Measurements from ENCODE around the gene NVL.

Gene NVL

DNA sequence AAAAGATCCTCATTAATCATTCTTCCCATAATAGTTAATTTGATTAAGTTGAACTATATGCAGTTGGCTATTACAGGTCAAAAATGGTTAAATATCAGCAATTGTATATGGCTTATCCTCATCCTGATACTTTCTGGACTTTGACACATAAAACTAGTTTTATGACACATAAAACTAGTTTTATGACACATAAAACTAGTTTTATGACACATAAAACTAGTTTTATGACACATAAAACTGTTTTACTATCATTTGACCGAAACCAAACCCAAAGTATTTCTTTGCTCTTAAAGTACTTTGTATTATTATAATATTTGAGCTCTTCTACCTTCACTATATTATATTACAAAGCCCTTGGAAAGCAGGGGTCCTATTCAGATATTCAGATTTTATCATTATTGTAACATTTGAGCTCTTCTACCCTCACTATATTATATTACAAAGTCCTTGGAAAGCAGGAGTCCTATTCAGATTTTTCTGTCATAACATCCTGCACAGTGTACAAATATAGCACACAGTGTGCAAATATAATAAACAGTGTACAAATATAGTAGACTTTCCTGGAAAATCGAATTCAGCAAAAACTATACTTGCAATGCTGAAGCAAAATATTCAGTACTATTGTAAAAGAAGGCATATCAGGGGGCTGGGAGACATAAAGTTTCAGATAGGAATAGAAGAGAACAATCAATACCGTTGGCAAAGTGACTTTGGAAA is 53.0 kb downstream of the NVL start:
- DNase-seq = no peak

DNA sequence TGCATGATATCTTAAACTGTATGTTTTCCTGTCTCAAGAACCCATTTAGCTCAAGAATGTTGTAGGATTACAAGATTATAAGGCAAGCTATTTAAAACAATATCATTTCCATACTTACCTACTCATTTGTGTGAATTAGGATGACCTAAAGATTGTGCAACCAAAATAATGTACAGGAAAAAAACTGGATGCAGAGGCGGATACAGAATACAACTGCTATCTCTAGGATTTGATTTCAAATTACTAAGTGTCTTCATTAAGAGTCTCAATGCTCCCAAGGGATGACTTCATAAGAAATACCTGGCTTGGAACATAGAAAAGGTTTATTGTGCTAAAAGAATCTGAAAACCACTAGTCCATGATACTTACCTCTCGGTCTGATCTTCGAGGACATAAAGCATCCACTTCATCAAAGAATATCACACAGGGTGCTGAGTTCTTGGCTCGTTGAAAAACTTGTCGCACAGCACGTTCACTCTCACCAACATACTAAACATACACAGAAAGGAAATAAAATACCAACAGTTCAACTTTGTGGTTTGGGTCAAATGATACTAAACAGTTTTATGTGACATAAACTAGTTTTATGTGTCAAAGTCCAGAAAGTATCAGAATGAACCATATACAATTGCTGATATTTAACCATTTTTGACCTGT is 54.9 kb downstream of the NVL start:
- no peak for DNase-seq

DNA sequence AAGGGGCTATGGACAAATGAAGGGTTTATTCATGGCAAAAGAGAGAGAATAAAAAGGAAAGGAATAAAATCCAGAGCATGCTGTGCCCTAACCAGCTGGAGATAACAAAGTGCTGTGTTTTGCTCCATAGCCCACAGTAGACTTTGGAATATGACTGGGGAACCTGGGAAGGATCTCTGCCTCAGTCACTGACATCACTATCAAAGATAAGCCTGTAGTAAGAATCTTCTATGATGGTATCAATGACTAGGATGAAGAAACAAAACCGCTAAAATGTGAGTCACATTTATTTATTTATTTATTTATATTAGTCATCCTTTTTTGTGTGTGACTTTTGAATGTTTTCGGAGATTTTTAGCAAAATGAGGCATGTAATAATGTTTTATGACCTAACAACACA is 56.3 kb downstream of the NVL start:
- DNase-seq = no peak

DNA sequence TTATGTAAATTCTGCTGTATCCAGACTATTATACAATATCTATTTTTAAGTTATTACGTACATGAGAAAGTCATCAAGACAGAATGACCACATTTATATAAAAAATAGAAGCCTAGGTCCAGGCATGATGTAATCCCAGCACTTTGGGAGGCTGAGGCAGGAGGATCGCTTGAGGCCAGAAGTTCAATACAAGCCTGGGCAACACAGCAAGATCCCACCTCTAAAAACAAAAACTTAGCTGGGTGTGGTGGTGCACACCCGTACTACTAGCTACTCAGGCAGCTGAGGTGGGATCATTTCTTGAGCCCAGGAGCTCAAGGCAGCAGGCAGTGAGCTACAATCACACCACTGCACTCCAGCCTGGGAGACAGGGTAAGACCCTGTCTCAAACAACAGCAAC is 58.9 kb downstream of the NVL start:
- DNase-seq = no peak

DNA sequence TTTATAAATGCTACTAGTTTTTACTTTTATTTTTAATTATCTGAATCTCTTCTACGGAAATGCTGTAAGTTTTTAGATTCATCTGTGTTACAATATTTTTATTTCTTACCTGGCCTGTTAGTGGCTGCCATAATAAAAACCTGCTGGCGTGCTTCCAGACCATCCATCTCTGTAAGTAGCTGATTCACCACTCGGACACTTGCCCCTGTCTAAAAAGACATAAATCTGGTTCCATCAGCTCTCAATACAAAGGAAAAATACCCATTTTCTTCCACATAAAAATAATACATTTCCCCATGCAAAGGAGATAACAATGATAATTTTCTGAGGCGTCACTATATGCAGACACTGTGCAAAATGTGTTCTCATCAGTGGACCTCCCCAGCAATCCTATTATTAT is 62.0 kb downstream of the NVL start:
- DNase-seq = no peak

DNA sequence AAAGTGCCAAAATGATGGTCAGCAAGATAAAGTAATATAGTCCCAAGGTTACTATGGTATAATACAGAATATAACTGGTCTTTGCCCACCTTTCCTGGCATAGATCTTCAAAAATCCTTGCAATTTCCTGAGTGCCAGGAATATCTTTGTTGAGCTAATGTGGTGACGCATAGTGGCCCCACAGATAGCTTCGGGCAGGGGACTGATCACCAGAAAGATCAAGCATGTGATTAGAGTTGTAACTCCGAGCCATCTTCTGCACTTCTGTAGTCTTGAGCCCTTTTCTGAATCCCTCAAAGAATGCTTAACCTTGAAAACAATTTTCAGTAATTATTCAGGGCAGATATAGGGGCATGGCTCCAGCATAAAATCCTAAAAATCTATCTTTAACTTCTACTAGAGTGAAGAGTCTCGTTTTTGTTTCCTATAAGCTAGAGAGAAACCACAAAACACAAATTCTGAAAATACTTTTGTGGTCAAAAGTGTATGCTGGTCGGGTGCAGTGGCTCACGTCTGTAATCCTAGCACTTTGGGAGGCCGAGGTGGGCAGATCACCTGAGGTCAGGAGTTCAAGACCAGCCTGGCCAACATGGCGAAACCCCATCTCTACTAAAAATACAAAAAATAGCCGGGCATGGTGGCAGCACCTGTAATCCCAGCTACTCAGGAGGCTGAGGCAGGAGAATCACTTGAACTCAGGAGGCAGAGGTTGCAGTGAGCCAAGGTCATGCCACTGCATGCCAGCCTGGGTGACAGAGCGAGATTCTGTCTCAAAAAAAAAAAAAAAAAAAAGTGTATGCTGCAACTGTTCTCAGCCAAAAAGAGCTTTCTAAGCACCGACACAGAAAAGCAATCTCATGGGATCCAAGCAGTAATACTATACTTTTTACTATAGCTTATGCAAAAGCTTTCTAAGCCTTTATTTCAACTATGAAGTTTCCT is 62.8 kb downstream of the NVL start:
- no peak for DNase-seq

DNA sequence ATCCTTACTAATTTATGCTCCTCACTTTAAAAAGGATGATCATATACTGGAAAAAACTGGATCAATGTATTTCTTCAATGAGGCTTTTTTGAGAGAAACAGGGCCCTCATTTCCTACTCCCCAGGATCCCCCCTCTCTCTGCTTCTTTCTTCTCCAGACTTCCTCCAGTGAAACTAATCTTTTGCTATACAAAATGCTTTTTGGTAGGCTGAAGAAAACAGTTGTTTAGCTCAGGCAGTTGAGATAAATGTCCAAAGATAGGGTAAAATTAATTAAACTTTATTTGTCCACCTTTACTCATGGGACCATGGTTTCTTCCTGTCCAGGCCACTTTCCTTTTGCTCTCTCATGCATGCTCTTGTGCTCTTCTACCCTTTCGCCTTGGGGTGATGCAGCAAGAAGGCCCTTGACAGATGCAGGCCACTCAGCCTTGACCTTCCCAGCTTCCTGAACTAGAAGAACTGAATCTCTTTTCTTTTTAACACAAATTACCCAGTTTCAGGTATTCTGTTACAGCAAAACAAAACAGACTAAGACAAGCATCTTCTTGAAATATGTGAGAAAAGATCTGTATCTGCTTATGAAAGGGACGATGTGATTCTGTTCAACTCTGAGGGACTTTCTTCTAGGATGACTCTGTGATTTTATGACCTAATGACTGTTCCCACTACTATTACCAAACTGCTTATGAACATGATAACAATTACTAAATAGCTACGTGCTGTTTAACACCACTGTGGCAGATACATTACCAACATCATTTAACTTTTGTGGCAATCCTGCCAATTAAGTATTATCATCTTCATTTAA is 63.7 kb downstream of the NVL start:
- no peak for DNase-seq

DNA sequence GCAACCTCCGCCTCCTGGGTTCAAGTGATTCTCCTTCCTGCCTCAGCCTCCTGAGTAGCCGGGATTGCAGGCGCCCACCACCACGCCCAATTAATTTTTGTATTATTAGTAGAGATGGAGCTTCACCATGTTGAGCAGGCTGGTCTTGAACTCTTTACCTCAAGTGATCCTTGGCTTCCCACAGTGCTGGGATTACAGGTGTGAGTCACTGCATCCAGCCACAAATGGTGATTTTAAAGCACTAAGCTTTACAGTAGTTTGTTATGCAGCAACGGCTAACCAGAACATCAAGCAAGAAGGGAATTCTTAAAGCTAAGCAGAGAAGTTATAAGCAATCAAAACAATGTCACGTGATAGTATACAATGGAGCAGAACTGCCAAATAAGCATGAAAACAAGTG is 65.7 kb downstream of the NVL start:
- DNase-seq = no peak

DNA sequence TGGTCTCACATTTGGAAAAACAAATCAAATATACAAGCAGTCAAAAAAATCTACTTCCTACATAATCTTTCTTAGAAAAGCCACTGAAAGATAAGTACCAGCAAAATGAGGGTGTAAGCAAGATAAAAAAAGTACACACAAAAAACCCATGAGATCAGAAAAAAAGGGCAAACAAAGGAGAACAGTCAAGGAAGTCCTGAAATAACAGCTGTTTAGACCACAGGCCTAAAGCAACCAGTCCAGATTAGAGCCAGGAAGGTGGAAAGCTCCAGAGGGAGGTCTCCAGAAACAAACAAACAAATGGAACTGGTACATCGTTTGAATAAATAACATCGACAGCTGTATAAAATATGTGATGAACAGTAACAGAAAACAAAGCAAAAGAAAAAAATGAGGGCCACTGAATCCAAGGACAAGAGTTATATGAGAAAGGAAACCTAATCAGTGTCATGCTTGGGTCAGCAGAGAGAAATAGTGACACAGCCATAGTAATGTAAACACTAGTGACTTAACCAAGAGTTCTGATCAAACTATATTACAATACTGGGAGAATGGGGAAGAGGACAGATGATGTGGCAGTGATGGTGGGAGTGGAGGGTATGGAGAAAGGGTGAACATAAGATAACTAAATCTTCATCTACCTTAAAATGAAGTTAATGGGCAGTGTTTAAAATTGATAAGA is 67.5 kb downstream of the NVL start:
- no peak for DNase-seq

DNA sequence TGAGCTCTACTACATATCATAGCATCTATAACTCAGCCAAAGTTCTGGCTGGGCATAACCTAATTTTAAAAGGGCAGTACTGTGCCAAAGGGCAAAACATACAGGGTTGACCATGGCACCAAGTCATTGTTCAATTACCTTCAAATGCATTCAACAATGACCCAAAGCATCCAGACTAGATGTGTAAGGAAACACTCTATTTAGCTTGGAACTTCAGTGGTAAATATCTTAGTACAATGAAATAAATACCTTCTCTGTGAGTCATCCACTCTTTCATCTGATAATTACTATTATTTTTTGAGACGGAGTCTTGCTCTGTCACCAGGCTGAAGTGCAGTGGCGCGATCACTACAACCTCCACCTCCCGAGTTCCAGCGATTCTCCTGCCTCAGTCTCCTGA is 70.0 kb downstream of the NVL start:
- no peak for DNase-seq

DNA sequence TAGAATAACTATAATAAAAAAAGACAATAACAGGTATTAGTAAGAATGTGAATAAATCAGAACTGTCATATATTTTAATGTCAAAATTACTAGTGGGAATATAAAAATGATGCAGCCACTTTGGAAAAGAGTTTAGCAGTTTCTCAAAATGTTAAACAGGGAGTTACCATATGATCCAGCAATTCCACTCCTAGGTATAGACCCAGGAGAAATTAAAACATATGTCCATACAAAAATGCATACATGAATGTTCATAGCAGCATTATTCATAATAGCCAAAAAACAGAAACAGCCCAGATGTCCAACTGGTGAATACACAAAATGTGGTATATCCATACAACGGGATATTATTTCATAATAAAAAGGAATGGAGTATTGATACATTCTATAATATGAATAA is 71.6 kb downstream of the NVL start:
- DNase-seq = no peak

DNA sequence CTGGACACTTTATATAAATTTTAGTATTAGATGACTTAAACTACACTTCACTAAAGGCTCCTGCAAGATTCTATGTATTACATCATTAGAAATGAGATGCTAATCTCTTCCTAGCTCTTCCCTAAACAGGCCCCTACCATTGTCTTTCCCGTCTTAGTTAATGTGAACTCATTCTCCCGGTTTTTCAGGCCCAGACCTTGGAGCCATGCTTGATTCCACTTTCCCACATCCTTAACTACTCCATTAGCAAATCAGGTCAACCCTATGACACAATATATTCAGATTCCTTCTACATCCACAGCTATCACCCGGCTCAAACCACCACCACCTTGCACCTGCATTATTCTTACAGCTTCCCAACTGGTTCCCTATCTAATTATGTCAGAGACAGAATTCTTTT is 73.3 kb downstream of the NVL start:
- no peak for DNase-seq

DNA sequence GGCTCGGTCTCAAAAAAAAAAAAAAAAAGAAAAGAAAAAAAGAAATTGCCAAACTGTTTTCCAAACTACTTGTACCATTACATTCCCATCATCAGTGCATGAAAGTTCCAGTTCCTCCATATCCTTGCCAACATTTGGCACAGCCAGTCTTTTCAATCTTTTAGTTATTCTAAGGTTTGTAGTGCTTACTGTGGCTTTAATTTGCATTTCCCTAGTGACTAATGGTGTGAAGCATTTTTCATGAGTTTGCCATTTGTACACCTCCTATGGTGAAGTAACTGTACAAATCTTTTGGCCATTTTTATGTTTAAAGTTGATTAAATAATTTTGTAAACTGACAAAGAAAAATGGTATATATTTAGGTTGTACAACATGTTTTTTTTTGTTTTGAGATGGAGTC is 76.3 kb downstream of the NVL start:
- no peak for DNase-seq

DNA sequence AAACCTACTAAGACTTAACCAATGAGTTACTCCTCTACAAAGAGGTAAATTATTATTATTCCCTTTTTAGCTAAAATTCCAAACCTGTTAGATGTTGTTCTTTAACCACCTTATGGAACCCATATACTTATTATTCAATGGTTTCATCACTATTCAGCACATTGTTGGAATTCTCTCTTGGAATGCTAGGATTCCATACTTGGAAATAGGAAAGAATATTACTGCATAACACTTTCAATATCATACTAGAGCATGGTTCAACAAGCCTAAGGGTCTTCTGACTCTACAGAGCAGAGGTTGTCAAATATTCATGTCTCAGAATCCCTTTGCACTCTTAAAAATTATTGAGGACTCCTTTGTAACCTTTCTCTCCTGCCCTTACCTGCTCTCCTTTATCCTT is 77.5 kb downstream of the NVL start:
- DNase-seq = no peak

DNA sequence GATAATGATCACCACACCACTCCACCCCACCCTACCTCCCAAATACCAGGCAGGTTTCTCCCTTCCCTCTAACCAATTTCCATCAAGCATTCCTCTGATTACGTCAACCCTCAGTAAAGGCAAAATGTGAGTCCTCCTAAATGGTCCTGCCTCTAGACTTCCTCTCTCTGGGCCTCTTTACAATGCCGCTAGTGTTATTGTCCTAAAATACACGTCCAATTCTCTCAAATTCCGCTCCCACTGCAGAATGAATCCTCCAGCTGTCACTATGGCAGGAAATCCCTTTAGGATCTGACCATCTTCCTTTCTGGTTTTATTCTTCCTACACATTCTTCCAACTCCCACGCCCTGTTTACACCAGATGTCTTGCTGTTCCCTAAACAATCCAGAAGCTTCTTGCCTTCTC is 78.2 kb downstream of the NVL start:
- DNase-seq = no peak

DNA sequence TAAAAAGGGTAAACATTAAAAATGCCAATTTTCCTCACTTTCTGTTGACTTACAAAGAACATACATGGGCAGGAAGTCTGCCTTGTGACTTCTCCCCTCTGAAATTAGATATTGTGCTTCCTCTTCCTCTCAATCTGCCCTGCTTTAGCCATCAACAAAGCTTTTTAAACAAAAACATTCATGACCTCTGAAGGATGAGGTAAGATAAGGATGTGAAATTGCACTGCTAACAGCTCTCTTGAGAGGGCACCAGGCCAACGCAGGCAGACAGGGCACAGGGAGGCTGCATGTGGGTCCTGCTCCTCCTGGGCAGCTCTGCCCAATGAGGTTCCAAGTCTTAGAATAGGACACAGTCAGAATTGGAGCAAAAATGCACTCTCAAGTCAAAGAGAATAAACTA is 84.8 kb downstream of the NVL start:
- no peak for DNase-seq

DNA sequence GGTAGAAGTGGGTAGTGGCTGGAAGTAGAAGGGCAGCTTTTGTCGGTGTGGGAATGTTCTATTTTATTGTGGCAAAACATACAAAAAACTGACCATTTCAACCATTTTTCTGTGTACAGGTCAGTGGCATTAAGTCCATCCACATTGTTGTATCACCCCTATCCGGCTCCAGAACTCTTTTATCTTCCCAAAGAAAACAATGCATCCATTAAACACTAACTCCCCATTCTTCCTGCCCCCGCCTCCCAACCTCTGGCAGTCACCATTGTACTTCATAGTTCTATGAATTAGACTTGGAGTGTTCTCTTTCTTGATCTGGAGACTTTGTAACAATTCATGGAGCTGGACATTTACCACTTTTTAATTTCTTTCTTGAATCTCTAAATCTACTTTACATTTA is 91.2 kb downstream of the NVL start:
- DNase-seq = no peak

DNA sequence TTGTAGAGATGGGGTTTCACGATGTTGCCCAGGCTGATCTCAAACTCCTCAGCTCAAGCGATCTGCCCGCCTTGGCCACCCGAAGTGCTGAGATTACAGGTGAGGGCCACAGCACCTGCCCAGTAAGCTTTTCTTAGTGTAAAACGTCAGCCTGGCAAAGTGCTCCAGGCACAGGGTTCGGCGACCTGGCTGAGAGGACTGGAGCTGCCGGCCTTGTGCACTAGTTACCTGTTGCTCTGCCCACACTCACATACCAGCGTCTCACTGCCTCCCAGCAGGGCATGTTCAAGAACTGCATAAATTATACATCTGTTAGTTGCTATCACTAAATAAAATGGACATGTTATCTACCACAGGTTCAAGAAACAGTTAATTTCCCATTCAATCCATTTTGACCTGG is 91.8 kb downstream of the NVL start:
- no peak for DNase-seq

DNA sequence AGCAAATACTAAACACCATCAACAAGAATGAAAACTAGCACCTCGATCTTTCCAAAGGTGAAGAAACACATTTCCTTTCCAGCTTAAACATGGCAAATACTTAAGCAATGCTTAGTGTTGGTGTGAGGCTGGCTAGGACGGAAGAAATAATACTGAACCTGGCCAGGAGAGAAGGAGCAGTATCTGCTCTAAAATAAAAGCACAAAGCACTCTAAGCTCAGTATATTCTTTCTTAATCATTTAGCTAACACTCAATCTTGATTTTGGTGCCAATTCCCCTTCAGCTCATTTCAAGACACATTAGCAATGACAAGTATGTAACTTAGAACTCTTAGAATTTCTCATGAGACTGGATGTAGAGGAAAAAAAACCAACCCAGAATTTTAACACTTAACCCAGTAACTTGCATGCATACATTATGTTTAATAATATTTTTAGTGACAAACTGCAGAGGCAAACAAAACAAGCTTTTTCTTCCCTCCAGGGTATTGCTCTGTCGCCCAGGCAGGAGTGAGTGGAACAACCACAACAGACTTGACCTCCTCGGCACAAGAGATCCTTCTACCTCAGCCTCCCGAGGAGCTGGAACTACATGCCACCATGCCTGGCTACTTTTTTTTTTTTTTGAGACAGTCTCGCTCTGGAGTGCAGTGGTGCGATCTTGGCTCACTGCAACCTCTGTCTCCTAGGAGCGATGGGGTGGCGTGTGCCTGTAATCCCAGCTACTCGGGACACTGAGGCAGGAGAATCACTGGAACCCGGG is 92.7 kb downstream of the NVL start:
- no peak for DNase-seq

DNA sequence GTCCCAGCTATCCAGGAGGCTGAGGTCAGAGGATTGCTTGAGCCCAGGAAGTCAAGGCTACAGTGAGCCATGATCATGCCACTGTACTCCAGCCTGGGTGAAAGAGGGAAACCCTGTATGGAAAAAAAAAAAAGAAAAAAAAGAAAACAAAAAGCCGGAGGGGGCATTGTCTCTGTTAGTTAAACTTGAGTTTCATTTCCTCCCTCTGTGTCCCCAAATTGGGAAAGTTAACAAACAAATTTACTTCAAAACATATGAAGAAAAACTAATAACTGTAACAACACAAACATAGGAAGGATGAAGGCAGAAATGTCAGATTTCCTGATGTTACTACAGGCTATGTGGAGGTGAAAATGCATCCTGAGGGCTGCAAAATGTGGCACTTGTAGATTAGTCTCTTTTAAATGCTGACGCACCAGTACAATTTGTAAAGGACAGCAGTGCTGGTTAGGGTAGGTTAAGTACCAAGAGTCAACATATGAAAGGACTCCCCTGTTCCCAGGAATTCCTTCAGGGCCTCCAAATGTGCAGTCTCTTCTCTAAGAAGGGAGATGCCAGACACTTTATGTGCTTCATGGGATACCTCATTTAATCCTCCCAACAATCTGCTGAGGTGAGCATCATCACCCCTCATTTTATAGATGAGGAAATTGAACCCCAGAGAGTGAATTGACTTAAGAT is 94.0 kb downstream of the NVL start:
- no peak for DNase-seq

DNA sequence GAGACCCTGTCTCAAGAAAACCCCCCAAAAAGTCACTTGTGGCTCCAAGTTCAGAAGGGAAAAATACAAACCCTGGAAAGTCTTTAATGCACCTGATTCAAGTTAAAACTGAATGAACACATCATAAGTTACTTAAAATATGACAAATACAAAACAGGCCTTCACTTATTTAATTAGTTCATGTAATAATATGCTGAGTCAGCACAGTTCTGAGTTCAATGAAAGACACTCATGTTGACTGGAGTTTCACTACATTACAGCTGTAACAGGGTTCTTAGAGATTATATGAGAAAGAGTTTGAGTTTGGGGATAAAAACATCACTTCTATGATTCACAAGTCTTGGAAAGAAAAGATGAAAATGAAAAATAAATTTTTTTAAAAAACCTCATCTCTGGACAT is 96.0 kb downstream of the NVL start:
- no peak for DNase-seq

All from activated CD4-positive, CD25-positive, alpha-beta regulatory T cell (primary cell).